GM21447 (cell line): ENCODE measurements around the gene CAP1.
"Not testable (repeated sequence)": the region's sequence is repeated elsewhere in the genome, so short reads cannot be mapped to it uniquely, and the experiment has no call there.

Experiments
- ATAC-seq: cut with Tn5 transposase; IDR thresholded peaks from one replicate; pipeline ENCODE4 v1.9.1; 2021; ENCODE audit not compliant: unreplicated experiment

The CAP1 gene

DNA sequence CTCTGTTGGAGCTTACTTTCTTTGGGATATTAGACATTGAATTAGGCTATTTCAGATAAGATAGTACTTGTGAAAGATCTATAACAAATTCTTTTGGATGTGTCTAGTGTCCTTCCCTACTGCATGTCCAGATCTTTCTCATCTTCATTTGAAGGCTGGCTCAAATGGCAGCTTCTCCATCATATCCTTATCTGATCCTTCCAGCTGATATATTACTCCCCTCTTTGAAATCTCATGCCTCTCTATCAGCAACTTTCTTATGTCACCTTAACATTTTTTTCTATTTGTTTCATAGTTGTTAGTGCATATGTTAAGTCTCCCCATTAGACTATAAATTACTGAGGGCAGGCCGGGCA is 17.5 kb downstream of the CAP1 start:
- no peak for ATAC-seq

DNA sequence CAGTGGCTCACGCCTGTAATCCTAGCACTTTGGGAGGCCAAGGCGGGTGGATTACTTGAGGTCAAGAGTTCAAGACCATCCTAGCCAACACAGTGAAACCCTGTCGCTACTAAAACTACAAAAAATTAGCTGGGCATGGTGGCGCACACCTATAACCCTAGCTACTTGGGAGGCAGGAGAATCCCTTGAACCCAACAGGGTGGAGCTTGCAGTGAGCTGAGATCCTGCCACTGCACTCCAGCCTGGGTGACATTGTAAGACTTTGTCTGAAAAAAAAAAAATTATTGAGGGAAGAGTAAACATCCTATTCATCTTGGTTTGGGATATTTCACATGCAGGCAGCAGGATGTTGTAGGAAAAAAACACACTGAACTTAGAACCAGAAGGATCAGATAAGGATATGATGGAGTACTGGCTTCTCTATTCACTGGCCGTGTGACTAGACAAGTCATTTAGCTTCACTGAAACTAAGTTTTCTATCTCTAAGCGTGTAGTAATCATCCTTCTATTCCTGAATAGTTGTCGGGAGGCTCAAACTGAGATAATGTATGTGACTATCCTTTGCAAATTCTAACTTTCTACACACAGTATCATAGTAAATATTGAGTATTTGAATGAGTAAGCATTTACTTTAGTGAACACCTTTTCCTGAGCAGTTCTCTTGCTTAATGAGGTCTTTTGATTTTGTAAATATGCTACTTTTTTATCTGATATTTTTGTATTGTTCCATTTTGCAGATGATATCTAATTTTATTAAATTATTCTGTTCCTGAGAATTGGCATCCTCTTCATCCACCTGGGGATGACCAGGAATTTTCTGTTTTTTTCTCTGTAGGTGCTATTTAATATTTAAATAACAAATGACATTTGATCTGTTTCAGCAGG is 18.2 kb downstream of the CAP1 start:
- ATAC-seq = no peak

DNA sequence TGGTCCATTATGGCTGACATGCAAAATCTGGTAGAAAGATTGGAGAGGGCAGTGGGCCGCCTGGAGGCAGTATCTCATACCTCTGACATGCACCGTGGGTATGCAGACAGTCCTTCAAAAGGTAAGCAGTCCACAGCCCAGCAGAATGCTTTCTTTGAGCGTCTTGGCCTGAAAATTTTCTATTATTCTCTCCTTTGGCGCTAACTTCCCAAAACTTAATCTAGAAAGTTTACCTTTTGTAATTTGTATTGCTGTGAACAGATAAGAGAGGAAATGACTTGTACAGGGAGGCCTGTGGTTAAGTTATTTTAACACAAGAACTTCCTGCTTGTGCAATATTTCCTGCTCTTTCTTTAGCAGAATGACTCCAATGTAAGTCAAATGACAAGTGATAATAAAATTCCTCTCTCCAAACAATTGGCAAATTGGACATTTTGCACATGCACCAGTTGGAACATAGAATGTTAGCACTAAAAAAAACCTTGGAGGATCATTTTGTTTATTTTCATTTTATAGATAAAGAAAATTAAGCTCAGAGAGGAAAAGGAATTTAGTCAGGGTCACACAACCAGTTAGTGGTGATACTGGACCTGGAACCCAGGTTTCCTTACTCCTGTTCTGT is 18.9 kb downstream of the CAP1 start:
- peak; percentile 51 for ATAC-seq

DNA sequence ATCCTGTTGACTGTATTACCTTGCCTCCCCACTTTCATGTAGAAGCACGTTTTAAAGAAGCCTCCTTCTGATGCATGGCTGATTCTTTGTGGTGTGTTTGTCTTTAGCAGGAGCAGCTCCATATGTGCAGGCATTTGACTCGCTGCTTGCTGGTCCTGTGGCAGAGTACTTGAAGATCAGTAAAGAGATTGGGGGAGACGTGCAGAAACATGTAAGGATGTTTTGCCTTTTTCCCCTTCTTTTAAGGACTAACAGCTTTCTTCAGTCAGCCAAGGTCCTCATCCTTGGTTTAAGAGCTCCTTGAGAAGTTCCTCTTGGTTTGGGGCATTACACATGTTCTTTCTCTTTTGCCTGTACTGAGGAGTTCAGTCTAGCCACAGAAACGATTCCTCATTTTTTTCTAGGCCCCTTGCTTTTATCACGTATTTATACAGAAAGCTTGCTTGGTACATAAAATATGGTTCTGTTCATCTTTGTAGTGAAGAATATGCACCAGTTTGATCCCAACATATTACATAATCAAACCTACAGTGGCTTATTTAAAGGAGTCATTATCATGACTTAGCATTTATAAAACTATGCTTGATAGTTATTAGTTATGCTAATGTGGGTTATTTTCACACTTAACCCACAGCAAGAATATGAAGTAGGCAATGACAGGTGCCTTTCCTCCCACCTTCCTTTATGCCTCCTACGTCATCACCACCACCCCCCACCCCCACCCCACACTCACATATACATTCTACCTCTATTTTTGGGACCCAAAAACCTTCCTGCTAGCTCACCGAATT is 19.6 kb downstream of the CAP1 start:
- ATAC-seq = no peak

DNA sequence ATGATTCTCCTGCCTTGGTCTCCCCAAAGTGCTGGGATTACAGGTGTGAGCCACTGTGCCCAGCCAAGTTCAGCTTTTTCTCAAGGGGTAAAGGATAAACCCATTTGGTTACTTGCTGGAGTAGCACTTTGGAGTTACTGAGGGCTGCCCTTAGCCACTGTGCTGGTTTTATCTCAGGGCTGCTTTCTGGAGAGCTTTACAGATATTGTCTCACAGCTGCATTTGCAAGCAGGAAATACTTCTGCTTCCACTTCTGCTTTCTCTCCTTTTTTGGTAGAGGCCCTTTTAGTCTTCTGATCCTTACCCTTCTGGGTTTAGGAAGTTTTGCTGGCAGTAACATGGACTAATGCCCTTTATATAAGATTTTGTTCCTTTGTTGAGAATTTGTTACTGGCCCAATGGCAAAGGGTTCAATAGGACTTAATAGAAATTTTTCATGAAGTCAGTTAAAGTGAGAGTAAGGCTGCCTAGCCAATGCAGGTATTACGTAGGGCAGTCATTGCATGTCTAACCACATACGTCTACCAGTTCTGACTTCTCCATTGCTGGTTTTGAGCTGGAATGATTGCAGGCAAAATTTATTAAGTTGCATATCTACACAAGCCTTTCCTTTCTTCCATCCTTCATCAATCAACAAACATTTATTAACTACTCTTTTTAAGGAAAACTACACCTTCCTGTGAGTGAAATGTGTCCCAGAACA is 24.4 kb downstream of the CAP1 start:
- peak; percentile 79 for ATAC-seq

DNA sequence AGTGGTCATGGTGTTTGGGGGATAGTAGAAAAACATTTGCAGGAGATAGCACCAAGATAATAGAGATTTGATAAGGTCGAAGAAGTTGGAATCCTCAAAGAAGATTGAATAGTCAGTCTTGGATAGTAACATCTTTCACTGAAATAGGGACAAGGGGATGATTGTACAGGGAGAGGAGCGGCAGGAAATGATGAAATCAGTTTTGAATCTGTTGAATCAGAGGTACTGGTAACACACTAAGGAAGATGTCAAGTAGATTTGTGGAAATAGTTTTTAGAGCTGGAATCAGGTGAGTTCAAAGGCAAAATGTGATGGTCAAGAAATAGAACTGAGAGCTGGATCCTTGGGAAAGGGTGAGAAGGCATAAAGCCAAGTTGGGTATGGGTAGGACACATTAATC is 26.5 kb downstream of the CAP1 start:
- no peak for ATAC-seq

DNA sequence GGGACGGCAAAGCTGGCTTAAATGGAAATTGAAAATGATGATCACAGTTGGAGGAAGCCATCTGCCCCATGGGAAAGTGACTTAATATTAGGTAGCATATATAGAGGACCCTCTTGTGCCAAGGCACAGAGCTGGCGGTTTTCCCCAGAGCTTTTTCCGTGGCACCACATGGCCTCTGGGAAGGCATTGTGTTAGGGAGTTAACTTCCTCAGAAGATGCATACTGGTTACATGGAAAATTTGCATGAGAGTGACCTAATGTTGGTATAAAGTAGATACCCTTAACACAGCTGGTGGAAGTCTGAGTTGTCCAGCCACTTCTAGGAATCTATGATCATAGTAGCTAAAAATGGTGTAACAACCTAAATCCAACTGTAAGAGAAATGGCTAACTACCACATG is 27.3 kb downstream of the CAP1 start:
- no peak for ATAC-seq

DNA sequence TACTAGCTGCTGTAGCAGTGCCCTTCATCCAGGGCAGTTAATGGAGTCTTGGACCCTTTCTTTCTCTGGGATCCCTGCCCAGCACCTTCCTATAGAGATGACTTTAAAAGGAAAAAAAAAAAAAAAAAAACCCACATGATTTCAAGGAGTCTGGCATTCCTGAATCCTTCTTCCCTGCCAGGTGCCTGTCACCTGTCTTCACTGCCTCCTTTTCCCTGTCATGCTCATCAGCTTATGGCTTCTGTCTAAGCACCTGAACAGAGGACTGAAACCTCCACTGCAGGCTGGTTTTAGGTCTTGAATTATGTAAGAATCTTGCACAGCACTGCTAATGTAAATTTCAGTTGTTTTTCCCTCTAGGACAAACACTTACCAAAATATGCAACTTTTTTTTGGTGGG is 31.6 kb downstream of the CAP1 start:
- ATAC-seq = no peak

DNA sequence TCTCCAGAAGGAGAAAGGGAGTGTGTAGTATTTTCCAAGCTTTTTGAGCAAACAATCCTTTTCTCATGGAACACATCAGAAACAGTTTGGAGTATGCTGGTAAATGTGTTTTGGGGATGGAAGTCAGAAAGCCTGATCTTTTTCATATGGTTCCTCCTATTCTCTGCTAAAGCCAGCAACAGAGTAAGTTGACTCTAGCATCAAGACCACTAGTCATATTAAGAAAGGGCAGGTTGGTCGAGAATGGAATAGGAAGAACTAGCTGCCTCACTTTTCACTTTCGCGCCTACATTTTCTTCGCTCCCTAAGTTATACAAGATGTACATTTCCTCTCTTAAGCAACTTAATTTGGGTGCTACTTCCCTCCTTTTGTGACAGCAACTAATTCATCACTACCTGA is 32.5 kb downstream of the CAP1 start:
- no peak for ATAC-seq

DNA sequence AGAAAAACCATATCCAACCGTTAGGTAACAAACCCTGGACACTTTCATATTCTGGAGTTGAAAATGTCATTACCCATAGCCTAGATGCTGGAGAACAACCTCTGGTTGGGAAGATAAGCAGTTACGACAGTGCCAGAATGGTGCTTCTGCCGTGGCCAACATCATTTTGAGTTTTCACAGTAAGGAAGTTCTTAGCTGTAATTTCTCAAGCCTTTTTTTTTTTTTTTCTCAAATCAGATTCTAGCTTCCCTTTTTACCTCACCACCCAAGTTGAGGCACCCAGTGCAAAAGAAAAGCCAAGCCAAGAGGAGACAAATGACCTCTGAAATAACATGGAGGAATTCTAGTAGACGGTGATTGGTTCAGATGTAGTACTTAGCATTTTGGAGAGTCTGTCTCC is 34.7 kb downstream of the CAP1 start:
- no peak for ATAC-seq

DNA sequence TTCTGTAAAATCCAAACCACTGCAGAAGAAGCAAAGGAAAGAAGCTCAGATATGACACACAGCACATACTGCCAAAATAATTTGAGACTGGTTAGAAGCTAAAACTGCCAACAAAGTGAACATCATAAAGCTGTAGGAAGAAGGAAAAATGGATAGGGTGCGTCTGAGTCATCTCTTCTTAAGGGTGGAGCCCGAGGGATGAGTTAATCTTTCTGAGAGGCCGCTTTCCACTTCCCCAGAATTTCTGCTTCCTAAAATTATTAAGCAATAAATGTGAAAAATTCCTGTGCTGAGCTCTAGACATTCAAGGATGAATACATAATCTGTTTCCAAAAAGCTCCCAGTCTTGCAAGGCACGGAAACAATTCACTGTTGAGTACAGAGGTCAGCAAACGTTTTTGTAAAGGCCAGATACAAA is 36.4 kb downstream of the CAP1 start:
- no peak for ATAC-seq

DNA sequence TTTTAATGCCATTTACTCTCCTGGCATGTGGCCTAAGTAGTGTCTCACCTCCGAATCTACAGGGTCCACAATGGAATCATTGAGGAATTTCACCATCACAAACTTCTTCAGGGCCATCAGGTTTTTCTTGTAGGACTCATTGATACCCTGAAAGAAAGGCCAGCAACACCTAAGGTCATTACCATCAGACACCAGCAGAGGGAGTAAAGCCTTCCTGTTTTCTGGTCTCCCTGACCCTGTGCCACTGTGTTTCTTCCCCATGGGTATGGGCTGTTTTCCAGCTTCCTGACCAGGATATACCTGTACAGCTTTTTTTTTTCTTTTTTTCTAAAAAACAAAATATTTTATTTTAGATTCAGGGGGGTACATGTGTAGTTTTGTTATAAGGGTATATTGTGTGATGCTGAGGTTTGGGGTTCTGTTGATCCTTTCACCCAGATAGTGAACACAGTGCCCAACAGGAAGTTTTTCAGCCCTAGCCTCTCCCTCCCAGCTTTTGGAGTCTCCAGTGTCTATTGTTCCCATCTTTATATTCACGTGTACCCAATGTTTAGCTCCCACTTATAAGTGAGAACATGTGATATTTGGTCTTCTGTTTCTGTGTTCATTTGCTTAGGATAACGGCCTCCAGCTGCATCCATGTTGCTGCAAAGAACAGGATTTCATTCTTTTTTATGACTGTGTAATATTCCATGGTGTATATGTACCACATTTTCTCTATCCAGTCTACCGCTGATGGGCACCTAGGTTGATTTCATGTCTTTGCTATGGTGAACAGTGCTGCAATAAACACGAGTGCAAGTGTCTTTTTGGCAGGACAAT is 38.2 kb downstream of the CAP1 start:
- no peak for ATAC-seq

DNA sequence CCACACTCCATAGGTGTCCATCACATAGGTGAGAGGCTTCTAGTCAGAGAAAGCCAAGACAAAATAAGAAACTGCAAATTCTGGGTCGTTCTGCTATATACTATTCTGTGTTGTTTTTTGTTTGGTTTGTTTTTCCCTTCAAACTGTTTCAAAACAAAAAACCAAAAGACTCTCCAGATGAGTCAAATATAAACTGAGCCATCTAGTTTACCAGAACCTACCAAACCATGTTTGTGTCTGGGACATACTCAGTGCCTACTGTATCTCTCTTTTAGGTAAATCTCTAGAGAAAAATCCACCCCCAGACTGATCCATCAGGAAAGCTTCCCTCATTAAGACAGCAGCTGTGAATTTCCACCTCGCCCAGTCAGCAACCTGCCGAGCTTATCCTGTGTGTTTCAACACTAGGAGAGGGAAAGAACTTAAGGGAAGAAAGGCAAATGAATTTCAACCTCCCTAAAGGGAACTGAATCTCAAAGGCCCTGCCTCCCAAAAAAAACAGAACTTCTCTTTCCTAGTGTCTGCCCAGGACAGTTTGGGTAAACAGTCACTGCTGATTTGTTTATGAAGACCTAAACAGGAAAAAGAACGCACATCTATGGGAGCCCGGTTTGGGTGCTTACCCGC is 39.4 kb downstream of the CAP1 start:
- ATAC-seq = no peak

DNA sequence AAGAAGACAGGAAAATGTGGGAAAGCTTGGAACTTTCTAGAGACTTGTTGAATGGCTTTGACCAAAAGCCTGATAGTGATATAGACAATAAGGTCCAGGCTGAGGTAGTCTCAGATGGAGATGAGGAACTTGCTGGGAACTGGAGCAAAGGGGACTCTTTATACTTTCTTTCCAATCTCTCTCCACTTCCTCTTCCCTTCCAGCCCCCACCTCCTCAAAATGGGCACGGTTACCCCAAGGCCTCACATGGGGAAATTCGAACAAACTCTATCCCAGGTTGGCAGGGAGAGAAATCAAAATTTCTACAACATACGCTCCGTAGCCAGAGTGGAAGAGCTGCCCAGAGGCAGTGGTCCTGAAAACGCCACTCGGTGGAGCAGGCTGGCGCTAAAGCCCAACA is 41.3 kb downstream of the CAP1 start:
- no peak for ATAC-seq

DNA sequence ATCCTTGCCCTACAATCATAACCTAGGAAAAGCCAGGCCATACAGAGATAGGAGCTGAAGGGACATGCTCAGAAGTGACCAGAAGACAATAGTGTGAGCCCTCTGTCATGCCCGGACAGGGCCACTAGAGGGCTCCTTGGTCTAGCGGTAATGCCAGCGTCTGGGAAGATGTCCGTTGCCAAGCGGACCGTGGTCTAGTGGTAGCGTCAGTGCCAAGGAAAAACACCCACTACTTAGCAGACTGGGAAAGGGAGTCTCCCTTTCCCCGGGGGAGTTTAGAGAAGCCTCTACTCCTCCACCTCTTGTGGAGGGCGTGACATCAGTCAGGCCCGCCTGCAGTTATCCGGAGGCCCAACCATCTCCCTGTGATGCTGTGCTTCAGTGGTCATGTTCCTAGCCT is 44.2 kb downstream of the CAP1 start:
- ATAC-seq = not testable (repeated sequence)

DNA sequence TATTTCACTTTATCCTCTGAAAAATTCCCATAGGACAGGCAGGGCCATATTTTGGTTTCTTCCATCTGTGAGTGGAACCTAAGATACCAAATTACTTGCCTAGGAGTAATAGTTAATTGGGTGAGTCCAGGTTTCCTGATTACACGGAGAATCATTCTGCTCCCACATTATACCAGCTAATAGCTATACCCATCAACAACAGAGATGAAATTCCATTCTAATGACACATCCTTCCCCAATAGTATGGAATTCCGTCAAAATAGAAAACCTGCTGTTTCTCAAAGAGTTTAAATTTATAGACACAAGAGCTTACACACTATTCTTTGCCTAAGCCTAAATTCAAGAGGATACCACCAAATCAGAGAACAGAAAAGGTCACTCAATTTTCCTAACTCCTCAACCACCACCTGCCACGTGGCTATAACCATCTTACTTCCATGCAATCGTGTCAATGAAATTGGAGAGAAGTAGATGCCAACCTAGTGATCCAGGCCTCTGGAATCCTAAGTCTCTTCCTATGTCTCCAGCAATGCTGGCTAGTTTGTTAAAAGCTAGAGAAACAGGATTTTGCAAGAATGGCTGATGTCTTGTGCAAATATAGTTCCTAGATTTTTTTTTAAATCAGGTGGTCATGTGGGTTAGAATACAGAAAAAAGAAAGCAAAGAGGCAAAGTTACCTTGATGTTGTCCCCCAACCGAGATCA is 50.3 kb downstream of the CAP1 start:
- no peak for ATAC-seq

DNA sequence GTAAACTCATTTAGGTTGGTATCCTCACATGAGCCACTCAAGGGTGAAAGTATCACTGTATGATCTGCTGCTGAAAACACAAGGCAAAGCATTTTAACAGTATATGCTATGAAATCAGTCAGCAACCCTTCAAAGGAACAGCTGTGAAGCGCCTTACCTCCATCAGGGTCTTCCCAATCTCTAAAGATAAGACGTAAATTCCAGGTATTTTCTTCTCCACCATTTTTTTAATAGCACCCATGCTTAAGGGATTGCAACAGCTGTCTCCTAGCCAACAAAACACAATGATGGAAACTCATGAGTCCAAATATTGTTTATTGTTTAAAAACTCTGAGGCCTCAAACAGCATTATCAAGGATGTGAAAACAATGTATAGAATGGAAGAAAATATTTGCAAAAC is 51.7 kb downstream of the CAP1 start:
- ATAC-seq = no peak

DNA sequence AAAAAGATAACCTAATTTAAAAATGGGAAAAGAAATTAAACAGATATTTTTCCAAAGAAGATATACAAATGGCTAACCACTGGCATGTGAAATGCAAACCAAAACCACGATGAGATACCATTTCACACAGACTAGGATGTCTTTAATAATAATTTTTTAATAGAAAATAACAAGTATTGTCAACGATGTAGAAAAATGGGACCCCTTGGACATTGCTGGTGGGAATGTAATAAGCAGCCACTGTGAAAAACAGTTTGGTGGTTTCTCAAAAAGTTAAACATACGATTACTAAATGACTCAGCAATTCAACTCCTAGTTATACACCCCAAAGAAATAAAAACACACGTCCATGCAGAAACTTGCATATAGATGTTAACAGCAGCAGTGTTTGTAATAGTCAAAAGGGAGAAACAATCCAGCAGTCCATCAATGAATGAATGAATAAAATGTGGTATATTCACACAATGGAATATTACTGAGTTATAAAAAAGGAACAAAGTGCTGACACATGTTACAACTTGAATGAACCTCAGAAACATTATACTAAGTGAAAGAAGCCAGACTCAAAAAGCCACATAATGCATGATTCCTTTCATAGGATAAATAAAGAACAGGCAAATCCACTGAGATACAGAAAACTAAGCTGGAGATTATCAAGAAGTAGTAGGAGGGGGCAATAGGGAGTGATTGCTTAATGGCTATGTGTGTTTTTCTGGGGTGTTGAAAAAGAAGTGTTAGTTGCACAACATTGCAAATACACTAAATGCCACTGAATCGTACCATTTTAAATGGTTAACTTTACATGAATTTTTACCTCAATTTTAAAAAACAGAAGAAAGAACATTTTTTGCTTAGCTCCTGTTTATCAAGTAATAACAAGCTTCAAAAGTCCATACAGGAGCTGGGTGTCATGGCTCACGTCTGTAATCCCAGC is 52.4 kb downstream of the CAP1 start:
- no peak for ATAC-seq
